Neural progenitor cell (in vitro differentiated cells): ENCODE data around the gene UBR3. TPM values are rescaled to one million over a fixed set of nuclear protein-coding genes. Genes with fewer than 3 reads are reported as not detected.

ENCODE experiments used
- DNase-seq: peaks from one replicate; pipeline ENCODE4 v3.0.0-alpha.2; 2016; ENCODE audit warnings: low spot score
- H2AFZ ChIP-seq: fragments of 200-600 bp; sonication (generic); replicated peaks from 2 replicates; pipeline ENCODE4 v1.6.1; 2016; ENCODE audit warnings: antibody characterized with exemption
- H3F3A ChIP-seq: fragments of 200-600 bp; sonication (generic); 2 replicates; pipeline ENCODE4 v1.6.1; 2016; ENCODE audit warnings: antibody characterized with exemption, low read depth
- H3K27ac ChIP-seq: fragments of 200-600 bp; sonication (generic); 2 replicates; pipeline ENCODE4 v1.5.1; 2016; ENCODE audit warnings: mild to moderate bottlenecking
- H3K27me3 ChIP-seq: fragments of 200-600 bp; sonication (generic); 2 replicates; pipeline ENCODE4 v1.6.1; 2016; ENCODE audit warnings: mild to moderate bottlenecking, moderate library complexity
- H3K36me3 ChIP-seq: fragments of 200-600 bp; sonication (generic); 2 replicates; pipeline ENCODE4 v1.5.1; 2016
- H3K4me1 ChIP-seq: fragments of 200-600 bp; sonication (generic); 2 replicates; pipeline ENCODE4 v1.6.1; 2016; ENCODE audit warnings: mixed run types
- H3K4me2 ChIP-seq: fragments of 200-600 bp; sonication (generic); 2 replicates; pipeline ENCODE4 v1.6.1; 2016
- H3K4me3 ChIP-seq: fragments of 200-600 bp; sonication (generic); 2 replicates; pipeline ENCODE4 v1.5.1; 2016
- H3K79me2 ChIP-seq: fragments of 200-600 bp; sonication (generic); 2 replicates; pipeline ENCODE4 v1.6.1; 2016; ENCODE audit warnings: low read depth
- H3K9ac ChIP-seq: fragments of 200-600 bp; sonication (generic); 2 replicates; pipeline ENCODE4 v1.6.1; 2016
- H3K9me3 ChIP-seq: fragments of 200-600 bp; sonication (generic); 2 replicates; pipeline ENCODE4 v1.5.1; 2016; ENCODE audit warnings: low read depth
- H4K20me1 ChIP-seq: fragments of 200-600 bp; sonication (generic); 2 replicates; pipeline ENCODE4 v1.6.1; 2016; ENCODE audit warnings: low read depth
- H3K27ac Mint-ChIP-seq: 3 replicates; pipeline ENCODE4 v1.8.0; 2021; ENCODE audit warnings: mixed read lengths
- H3K27me3 Mint-ChIP-seq: 2 replicates; pipeline ENCODE4 v1.8.0; 2022; ENCODE audit warnings: low read depth, mild to moderate bottlenecking, inconsistent platforms, moderate library complexity, mixed read lengths; ENCODE audit not compliant: insufficient read depth
- H3K36me3 Mint-ChIP-seq: 3 replicates; pipeline ENCODE4 v1.8.0; 2021; ENCODE audit warnings: mixed read lengths
- H3K4me1 Mint-ChIP-seq: 3 replicates; pipeline ENCODE4 v1.8.0; 2021; ENCODE audit warnings: mixed read lengths
- H3K4me3 Mint-ChIP-seq: 3 replicates; pipeline ENCODE4 v1.8.0; 2021; ENCODE audit warnings: mild to moderate bottlenecking, moderate library complexity, mixed read lengths
- H3K9me3 Mint-ChIP-seq: 3 replicates; pipeline ENCODE4 v1.8.0; 2020; ENCODE audit warnings: mixed read lengths
- CTCF ChIP-seq: fragments of 200-600 bp; sonication (generic); IDR thresholded peaks from 2 replicates; pipeline ENCODE4 v1.5.1; 2017; ENCODE audit warnings: antibody characterized with exemption, mild to moderate bottlenecking
- EZH2 ChIP-seq: fragments of 200-600 bp; sonication (generic); IDR thresholded peaks from 2 replicates; pipeline ENCODE4 v1.6.1; 2017; ENCODE audit warnings: antibody characterized with exemption, mild to moderate bottlenecking, moderate library complexity
- EZH2phosphoT487 ChIP-seq: fragments of 200-600 bp; sonication (generic); IDR thresholded peaks from 2 replicates; pipeline ENCODE4 v1.6.1; 2017; ENCODE audit warnings: antibody characterized with exemption
- total RNA-seq: library from RNA; depleted of rRNA; stranded (reverse); fragments of >200 nt; gene quantifications from 2 replicates; pipeline ENCODE4 v1.2.3, GENCODE V29; 2015; ENCODE audit warnings: low replicate concordance

The UBR3 gene
- total RNA-seq, 1 donor from 2014 or later, result 31.7 TPM

- Histone ChIP-seq H3K9me3 (no peaks in the 10 kb centered on the region), H3K4me2 (no peak overlapping the region), H4K20me1 (no peaks in the 10 kb centered on the region), H3K36me3 (no peaks in the 10 kb centered on the region), H3K27ac (no peak overlapping the region), H3K4me3 (no peak overlapping the region), H3K27me3 (no peaks in the 10 kb centered on the region), H3K9ac (no peak overlapping the region), H2AFZ (no peak overlapping the region), H3K4me1 (no peaks in the 10 kb centered on the region), H3K79me2 (no peaks in the 10 kb centered on the region), H3F3A (no peaks in the 10 kb centered on the region)
- no peaks in the 10 kb centered on the region for H3K9me3 Mint-ChIP-seq
- H3K36me3 Mint-ChIP-seq, result peaks cover 4% of the 10 kb centered on the region
- no peak overlapping the region for H3K27ac Mint-ChIP-seq
- H3K4me1 Mint-ChIP-seq, result no peaks in the 10 kb centered on the region
- no peak for TF ChIP-seq EZH2
- TF ChIP-seq CTCF, result no peak
- no peak for TF ChIP-seq EZH2phosphoT487
- no peaks in the 10 kb centered on the region for H3K27me3 Mint-ChIP-seq
- no peak overlapping the region for H3K4me3 Mint-ChIP-seq
- DNase-seq, result no peak
Observed at GRCh38 chr2:169910109-169910799, 83.0 kb downstream of the UBR3 start.

DNA sequence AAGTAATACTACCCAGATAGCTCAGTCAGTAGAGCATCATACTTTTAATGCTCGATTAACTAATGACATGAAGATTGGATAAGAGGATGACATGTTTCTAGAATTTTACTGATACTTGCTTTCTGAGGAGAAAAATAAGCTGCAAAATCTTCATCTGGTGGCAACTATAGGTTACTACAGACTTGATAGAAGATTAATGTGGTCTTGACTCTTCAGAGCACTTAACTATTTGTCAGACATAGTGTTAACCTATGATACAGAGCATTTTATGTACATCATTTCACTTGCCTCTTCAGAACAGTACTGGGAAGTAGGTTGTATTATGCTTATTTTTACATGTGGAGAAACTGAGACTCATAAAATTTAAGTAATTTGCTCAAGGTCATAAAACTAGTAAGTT, 83.9 kb downstream of the UBR3 start:
- H3K9me3 ChIP-seq, result no peaks in the 10 kb centered on the region
- Mint-ChIP-seq H3K9me3 (no peaks in the 10 kb centered on the region), H3K36me3 (peaks cover 6% of the 10 kb centered on the region), H3K4me3 (no peak overlapping the region), H3K4me1 (no peaks in the 10 kb centered on the region), H3K27me3 (no peaks in the 10 kb centered on the region), H3K27ac (no peak overlapping the region)
- no peaks in the 10 kb centered on the region for H3K27me3 ChIP-seq
- H3K9ac ChIP-seq, result no peak overlapping the region
- H4K20me1 ChIP-seq, result no peaks in the 10 kb centered on the region
- no peaks in the 10 kb centered on the region for H3F3A ChIP-seq
- H2AFZ ChIP-seq, result no peak overlapping the region
- no peak for DNase-seq
- H3K4me3 ChIP-seq, result no peak overlapping the region
- no peak overlapping the region for H3K27ac ChIP-seq
- H3K4me1 ChIP-seq, result no peaks in the 10 kb centered on the region
- no peaks in the 10 kb centered on the region for H3K79me2 ChIP-seq
- no peak overlapping the region for H3K4me2 ChIP-seq
- H3K36me3 ChIP-seq, result no peaks in the 10 kb centered on the region
- TF ChIP-seq EZH2, result no peak
- no peak for TF ChIP-seq EZH2phosphoT487
- no peak for TF ChIP-seq CTCF

DNA sequence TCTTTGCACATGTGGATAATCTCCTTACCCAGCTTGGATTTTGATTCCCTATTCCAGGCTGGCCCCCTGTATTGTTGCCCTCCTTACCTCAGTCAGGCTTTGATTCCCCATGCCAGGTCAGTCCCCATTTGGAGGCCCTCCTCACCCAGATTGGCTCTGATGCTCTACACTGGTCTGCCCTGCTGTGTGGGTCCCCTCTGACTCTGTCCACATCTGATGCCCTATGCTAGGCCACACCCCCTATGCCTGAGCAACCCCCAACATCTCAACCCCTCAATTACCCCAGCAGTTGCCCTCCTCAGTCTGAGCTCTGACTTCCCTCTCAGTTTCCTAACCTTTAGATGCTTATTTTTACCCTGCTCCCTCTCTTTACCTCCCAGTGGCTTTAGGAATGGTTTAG, 89.4 kb downstream of the UBR3 start:
- H3K4me1 Mint-ChIP-seq, result no peaks in the 10 kb centered on the region
- TF ChIP-seq EZH2, result no peak
- no peak for TF ChIP-seq EZH2phosphoT487
- no peak for TF ChIP-seq CTCF
- H2AFZ ChIP-seq, result no peak overlapping the region
- no peaks in the 10 kb centered on the region for H3K4me1 ChIP-seq
- no peak for DNase-seq
- H3K4me3 ChIP-seq, result no peak overlapping the region
- H3K9ac ChIP-seq, result no peak overlapping the region
- peaks cover 8% of the 10 kb centered on the region for H3K36me3 Mint-ChIP-seq
- H3K9me3 ChIP-seq, result no peaks in the 10 kb centered on the region
- H3K79me2 ChIP-seq, result no peaks in the 10 kb centered on the region
- no peak overlapping the region for H3K4me3 Mint-ChIP-seq
- H3K27ac Mint-ChIP-seq, result peak overlapping the region; percentile 30
- H3K27me3 ChIP-seq, result no peaks in the 10 kb centered on the region
- no peak overlapping the region for H3K27ac ChIP-seq
- no peaks in the 10 kb centered on the region for H3K36me3 ChIP-seq
- H4K20me1 ChIP-seq, result no peaks in the 10 kb centered on the region
- no peaks in the 10 kb centered on the region for H3K9me3 Mint-ChIP-seq
- H3F3A ChIP-seq, result no peaks in the 10 kb centered on the region
- H3K4me2 ChIP-seq, result no peak overlapping the region
- H3K27me3 Mint-ChIP-seq, result peaks cover 2% of the 10 kb centered on the region
